PC-9 (cell line): Measurements from ENCODE around the gene CYFIP1.

Experiments used
- CTCF ChIP-seq: fragments of 200-600 bp; sonication (generic); conservative IDR thresholded peaks from 2 replicates; pipeline ENCODE4 v1.6.1; 2017; ENCODE audit warnings: mixed run types, antibody characterized with exemption, mild to moderate bottlenecking, moderate library complexity
- EZH2 ChIP-seq: fragments of 200-600 bp; sonication (generic); IDR thresholded peaks from 2 replicates; pipeline ENCODE4 v1.8.0; 2017; ENCODE audit warnings: antibody characterized with exemption, low read depth

DNA sequence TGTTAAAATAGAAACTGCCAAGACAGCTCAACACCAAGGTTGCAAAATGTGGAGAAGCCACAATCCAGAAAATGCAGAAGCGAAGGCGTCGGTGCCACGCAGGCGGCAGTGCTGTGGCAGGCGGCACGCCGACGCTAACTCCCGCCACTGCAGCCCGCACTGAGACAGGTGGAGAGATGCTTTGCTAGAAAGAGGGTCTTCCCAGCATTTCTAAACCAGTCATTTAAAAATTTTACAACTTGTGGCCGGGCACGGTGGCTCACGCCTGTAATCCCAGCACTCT is 23.2 kb downstream of the CYFIP1 start:
- no peak for TF ChIP-seq CTCF
- TF ChIP-seq EZH2 = no peak
